HG03066 (cell line): ENCODE results near the gene MUC5AC.
"Not testable (repeated sequence)": the region's sequence is repeated elsewhere in the genome, so short reads cannot be mapped to it uniquely, and the experiment has no call there.

ENCODE experiments used
- ATAC-seq: cut with Tn5 transposase; IDR thresholded peaks from one replicate; pipeline ENCODE4 v1.9.1; 2021; ENCODE audit warnings: low read depth; ENCODE audit not compliant: unreplicated experiment

MUC5AC gene, protein sequence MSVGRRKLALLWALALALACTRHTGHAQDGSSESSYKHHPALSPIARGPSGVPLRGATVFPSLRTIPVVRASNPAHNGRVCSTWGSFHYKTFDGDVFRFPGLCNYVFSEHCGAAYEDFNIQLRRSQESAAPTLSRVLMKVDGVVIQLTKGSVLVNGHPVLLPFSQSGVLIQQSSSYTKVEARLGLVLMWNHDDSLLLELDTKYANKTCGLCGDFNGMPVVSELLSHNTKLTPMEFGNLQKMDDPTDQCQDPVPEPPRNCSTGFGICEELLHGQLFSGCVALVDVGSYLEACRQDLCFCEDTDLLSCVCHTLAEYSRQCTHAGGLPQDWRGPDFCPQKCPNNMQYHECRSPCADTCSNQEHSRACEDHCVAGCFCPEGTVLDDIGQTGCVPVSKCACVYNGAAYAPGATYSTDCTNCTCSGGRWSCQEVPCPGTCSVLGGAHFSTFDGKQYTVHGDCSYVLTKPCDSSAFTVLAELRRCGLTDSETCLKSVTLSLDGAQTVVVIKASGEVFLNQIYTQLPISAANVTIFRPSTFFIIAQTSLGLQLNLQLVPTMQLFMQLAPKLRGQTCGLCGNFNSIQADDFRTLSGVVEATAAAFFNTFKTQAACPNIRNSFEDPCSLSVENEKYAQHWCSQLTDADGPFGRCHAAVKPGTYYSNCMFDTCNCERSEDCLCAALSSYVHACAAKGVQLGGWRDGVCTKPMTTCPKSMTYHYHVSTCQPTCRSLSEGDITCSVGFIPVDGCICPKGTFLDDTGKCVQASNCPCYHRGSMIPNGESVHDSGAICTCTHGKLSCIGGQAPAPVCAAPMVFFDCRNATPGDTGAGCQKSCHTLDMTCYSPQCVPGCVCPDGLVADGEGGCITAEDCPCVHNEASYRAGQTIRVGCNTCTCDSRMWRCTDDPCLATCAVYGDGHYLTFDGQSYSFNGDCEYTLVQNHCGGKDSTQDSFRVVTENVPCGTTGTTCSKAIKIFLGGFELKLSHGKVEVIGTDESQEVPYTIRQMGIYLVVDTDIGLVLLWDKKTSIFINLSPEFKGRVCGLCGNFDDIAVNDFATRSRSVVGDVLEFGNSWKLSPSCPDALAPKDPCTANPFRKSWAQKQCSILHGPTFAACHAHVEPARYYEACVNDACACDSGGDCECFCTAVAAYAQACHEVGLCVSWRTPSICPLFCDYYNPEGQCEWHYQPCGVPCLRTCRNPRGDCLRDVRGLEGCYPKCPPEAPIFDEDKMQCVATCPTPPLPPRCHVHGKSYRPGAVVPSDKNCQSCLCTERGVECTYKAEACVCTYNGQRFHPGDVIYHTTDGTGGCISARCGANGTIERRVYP (N-terminal part only)

DNA sequence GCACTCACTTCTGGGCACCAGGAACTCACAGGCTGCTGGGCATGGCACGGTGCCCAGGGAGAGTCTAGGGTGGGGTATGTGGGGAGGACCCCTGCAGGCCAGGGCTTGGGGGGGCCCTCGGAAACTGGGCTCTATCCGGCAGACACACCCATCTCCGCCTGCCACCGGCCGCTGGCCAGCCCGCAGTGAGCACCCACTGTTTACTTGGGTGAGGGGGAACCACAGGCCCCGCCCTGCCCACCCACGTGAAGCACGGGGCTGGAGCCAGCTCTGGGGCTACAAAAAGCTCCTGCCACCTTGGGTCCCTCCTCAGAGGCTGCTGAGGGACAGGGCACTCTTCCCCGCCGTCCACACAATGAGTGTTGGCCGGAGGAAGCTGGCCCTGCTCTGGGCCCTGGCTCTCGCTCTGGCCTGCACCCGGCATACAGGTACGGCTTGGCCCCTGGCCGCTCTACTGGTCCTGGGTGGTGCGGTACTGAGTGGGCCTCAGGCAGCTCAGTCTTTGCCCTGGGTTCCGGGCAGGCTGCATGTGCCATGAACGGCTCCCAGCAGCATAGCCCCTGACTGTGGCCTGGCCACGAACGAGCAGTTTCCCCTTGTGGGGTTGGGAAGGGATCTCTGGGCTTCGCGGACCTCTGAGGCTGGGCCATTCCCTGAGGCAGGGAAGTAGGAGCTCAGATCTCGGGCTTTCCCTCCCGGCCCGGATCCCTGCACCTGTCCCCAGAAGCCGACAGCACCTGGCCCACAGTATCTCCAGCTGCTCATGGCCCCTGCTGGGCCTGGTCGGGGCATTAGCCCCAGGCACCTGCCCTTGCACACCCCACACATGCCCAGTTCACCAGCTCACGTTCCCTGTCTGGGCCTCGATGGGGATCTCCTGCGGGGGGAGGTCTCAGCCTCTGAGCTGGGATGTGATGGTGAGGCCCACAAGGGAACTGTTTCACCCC, at the start of gene MUC5AC:
Gene MUC5AC, plus strand, starts transcription at position 309 of the 947 bp plus-strand sequence. Its CDS starts 47 bp downstream, at position 356.
- no peak for ATAC-seq

DNA sequence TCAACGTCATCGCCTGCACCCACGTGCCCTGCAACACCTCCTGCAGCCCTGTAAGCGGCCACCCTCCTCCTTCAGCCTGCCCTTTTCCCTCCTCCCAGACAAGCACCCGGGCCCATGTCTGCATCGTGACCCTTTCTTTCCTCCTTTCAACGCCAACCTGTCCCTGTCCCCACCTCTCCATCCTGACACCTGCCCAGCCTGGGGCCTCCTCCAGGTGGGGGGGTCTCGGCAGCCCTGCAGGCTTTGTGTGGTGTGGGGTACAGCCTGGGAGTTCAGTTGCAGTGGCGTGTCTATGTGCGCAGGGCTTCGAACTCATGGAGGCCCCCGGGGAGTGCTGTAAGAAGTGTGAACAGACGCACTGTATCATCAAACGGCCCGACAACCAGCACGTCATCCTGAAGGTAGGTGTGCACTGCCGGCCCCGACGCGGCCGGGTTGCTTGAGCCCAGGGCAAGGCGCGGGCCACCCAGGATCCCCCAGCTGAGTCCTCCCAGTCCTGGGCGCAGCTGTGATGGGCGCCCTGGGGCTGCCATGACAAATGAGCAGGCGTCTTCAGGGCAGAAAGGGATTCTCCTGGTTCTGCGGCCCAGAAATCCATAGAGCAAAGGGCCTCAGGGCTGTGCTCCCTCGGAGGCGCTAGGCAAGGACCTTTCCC, 49.4 kb upstream of the MUC5AC start:
- ATAC-seq, result no peak

DNA sequence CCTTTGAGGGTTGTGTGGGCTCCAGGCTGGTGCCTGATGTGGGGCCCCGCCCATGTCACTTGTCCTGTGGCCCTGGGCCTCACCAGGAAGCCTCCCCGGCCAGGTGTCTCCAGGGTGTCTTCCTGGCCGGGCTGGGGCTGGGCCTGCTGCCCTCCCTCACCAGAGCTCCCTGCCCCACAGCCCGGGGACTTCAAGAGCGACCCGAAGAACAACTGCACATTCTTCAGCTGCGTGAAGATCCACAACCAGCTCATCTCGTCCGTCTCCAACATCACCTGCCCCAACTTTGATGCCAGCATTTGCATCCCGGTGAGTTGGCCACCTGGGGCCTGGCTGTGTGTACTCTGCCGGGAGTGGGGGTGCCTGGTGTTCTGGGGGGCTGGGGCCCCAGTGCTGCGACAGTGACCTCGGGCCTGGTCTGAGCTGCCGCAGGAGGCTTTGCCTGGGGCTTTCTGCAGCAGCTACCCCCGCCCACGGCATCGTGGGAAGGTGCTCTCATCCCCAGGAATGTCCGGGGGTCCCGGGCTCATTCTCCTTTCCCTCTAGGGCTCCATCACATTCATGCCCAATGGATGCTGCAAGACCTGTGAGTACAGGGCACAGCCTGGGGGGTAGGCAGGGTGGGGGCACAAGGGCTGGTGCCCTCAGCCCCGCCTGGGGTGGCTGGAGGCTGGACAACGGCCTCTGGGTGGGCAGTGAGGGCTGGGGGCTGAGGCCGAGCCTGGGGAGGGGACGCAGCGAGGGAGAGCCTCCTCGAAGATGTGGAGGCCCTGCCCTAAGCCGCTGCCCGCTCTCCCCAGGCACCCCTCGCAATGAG, 48.4 kb upstream of the MUC5AC start:
- ATAC-seq, result no peak

DNA sequence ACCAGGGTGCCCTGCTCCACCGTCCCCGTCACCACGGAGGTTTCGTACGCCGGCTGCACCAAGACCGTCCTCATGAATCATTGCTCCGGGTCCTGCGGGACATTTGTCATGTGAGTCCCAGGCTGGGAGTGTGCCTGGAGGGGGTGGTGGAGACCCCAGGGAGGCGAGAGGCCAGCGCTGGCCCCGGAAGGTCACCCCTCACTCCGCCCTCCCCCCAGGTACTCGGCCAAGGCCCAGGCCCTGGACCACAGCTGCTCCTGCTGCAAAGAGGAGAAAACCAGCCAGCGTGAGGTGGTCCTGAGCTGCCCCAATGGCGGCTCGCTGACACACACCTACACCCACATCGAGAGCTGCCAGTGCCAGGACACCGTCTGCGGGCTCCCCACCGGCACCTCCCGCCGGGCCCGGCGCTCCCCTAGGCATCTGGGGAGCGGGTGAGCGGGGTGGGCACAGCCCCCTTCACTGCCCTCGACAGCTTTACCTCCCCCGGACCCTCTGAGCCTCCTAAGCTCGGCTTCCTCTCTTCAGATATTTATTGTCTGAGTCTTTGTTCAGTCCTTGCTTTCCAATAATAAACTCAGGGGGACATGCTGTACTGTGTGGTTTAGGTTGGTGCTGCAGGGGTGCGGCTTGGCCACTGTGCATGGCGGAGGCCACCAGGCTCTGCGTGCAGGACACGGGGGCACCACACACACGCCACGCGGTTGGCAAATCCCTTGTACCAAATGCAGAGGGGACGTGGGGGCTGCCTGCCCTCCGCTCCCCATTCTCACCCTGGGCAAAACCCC, 47.6 kb upstream of the MUC5AC start:
- ATAC-seq, result no peak

DNA sequence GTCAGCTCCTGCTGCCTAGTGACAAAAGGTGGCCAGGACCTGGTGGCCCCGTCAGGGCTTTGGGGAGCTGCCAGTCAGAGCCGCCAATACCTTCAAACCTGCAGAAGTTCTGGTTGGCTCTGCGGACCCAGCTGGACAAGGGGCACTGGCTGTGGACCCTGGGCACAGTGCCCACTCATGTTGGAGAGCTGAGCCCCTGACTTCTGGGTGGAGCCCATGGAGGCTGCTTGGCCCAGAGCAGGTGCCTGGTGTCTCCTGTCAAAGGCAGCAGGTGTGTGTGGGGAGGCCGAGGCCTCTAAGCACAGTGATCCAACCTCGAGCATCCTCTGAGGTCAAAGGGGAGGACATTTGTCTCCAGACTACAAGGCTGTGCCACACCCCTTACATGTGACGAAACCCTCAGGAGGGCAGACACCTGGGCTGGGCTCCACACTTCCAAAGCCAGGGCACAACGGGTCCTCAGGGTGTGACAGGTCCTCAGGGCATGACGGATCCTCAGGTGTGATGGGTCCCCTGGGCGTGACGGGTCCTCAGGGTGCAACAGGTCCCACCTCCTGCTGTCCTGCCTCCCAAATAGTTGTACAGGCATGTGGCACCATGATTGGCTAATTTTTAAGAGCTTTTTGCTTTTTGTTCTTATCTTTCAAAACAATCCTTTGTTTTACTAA, 46.1 kb upstream of the MUC5AC start:
- no peak for ATAC-seq

DNA sequence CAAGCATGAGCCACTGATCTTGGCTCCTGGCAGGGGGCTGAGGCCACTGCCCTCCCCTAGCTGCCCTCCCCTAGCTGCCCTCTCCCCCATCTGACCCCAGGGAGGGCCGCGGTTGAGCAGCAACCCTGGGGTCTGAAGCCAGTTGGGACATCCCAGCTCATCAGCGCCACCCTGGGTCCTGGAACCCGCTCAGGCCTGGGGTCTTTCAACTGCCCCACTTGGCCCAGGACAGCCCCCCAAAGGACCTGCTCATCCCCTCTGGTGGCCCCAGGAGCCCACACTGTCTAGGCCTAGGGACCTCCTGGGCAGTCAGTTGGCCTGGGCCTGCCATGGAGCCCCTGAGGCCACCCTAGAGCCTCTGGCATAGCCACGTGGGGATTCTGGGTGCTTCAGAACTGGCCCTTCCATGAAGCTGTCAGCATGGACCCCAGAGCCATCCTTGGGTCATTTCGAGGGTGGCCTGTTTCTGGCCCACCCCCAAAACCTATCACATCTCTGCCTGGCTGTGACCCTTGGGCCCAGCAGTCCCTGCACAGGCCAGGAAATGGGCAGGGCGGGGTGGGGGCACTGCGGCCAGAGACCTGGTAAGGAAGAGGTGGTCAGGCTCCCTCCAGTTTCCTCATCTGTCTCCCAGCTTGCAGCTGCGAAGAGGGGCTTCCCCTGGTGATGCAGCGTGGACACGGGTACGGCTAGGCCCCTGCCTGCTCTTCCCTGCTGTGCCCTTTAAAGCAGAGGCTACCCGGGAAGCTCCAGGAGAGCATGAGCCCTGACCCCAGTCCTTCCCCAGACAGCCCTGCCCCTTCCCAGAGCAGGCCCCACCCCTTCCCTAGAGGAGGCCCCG, 45.2 kb upstream of the MUC5AC start:
- no peak for ATAC-seq

DNA sequence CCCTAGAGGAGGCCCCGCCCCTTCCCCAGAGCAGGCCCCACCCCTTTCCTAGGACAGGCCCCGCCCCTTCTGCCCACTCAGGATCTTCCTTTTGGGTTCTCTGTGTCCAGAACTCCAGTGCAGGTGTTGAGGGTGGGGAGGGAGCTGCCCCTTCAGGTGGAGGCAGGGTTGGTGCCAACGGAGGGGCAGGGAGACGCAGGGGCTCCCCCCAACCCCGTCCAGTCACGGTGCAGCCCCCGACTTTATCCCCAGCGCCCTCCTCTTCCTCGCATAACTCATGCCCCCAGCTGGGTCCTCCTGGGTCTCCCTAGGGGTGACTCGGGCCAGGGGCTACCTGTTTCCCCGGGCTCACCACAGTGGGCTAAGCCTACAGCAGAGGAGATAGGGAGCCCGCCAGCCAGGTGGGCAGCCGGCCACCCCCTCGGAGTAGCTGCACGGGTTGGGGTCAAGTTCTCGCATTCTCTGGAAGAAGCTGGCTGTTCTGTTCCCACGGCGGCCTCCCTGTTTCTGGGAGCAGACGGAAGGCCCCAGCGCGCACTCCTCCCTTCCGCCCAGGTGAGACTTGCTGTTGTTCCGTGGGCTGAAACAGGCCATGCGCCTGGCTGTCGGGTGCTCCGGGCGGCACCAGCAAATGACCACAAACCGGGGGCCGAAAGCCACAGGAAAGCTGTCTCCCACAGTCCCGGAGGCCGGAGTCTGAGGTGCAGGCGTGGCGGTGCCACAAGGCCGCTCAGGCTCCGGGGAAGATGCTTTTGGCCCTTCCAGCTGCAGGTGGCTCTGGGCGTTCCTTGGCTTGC, 44.1 kb upstream of the MUC5AC start:
- ATAC-seq, result no peak

DNA sequence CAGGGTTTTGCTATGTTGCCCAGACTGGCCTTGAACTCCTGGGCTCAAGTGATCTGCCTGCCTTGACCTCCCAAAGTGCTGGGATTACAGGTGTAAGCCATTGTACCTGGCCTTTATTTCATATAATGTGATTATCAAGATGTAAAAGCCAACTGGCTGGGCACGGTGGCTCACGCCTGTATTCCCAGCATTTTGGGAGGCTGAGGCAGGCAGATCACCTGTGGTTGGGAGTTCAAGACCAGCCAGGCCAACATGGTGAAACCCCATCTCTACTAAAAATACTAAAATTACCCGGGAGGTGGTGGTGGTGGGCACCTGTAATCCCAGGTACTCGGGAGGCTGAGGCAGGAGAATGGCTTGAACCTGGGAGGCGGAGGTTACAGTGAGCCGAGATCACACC, 42.5 kb upstream of the MUC5AC start:
- ATAC-seq, result not testable (repeated sequence)

DNA sequence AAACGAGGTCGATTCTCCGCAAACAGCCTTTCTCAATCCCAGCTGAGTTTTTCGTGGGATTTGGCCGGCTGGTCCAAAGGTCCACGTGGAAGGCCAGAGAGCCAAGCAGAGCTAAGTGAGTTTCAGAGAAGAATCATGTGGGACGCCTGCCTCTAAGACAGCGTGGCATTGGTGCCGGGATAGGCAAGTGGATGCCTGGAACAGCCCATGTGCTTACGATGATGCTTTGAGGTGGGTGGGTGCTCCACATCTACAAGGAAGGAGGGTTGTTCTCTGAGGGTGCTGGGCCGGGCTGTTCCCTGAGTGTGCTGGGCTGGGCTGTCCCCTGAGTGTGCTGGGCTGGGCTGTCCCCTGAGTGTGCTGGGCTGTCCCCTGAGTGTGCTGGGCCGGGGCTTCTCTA, 41.6 kb upstream of the MUC5AC start:
- ATAC-seq, result no peak

DNA sequence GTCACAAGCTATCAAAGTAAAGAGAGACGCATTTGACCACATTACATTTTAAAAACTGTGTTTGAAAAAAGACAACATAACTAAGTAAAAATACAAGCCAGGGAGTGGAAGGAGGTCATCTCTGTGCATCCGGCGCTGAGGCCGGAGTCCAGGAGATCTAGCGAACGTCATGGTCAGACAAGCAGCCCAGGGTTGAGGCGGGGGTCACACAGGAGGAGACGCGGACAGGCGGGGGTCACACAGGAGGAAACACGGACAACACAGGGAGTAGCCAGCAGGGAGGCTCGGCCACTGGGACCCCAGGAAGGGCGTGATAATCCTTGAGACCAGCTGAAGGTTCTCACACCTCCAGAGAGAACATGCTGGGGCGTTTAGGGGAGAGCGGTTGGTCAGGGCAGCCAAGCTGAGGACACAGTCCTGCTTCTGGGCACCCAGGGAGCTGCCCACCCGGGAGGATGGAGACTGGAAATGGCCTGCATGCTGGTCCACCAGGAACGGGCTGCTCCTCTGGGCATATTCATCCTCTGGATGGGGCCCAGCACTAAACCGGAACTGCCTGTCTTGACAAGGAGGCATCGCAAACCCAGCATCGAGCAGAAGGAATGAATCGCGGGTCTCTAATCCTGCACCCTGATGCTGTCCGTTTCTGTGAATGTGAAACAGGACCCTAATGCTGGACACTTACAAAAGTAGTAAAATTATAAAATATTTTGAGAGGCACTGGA, 40.9 kb upstream of the MUC5AC start:
- ATAC-seq, result no peak

DNA sequence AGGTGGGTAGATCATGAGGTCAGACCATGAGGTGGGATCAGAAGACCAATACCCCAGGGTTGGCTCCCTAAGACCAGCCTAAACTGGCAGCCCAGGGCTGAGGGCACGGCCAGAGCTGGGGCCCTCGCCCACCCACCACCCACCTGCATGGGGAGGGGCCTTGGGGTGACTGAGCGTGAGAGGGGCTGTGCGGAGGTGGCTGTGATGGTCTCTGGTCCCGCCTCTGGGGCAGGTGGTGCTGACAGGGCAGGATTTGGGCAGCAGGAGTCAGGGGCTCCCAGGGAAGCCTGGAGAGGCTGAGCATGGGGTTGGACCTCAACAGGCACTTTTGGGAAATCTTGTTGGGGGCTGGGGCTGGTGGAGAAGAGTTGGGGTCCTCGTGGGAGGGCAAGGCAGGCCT, 39.8 kb upstream of the MUC5AC start:
- ATAC-seq, result no peak

DNA sequence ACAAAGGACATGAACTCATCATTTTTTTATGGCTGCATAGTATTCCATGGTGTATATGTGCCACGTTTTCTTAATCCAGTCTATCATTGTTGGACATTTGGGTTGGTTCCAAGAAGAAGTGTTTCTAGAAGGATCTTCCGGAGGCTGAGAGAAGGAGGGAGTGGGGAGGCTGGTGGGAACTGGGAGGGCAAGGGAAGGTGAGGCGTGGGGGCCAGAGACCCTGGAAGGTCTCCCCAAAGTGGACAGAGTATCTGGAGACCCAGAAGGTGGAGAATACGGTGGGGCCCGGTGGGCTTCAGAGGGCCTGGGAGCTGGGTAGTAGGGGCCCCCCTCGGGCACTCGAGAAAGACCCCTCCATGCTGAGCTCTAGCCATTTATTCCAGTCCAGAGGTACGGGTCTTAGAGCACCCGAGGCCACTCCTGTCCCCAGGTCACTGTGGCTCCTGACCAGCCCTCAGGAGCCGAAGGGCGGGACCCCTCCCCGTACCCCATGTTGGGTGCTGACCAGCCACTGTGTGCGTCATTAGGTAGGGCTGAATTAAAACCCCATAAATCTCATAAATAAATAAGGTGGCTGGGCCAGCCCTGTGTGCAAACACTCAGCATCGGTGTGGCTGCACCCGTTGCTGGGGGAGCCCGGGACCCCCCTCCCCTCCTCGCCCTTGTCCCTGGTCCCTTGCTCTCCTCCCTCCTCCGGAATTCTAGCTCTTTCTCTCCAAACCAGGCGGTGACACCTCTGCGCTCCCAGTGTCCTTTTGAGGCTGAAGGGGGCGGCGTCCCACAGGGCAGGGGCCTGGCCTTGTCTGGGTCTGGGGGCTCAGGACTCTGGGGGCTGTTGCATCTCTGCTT, 38.8 kb upstream of the MUC5AC start:
- no peak for ATAC-seq

DNA sequence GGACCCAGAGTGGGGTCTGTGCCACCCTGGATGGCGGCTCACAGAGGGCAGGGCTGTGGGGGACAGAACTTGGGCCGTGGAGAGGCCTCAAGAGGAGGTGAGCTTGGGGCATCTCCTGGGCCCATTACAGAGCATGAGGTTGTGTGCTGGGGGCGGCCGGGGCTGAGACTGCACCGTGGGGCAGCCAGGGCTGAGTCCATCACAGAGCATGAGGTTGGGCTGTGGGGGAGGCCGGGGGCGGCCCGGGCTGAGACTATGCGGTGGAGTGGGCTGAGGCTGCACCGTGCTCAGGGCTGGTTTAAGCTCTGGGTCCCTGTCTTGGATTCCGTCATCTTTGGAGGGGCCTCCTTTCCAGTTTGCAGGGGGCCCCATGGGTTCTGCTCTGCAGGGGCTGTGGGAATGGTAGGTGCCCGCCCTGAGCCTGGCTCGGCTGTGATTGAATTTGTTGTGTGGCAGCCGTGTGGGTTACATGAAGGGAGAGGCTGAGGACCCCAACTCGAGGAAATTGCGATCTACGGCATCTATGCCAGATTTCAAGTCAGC, 38.1 kb upstream of the MUC5AC start:
- ATAC-seq, result no peak
